ENCODE results near the gene AUTS2. TPM values are rescaled to one million over a fixed set of nuclear protein-coding genes. Genes with fewer than 3 reads are reported as not detected.

Gene AUTS2
- total RNA-seq, 6 donors from 2014 or later: 38.9 to 151 (median 55.8) TPM

DNA sequence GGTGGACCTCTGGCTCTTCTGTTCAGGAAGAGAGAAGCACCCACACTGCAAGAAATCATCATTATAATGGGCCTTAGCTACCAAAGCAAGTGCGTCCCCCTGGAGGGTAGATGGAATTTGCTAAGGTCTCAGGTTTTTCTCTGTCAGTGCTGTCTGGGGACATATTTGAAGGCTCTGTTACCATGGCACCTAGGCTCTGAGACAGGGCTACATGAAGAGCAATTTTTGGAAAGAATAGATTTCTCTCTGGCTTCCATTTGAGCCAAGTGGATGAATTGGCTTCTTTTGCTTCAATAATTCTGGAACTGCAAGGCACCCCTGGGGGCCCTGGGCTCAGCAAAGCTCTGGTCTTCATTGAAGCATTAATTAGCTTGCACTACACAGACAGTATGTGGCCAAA lies 1184.5 kb downstream of the AUTS2 start:
- H3K4me1 ChIP-seq: no peaks in the 10 kb centered on the region
- TF ChIP-seq, protein P1, sequence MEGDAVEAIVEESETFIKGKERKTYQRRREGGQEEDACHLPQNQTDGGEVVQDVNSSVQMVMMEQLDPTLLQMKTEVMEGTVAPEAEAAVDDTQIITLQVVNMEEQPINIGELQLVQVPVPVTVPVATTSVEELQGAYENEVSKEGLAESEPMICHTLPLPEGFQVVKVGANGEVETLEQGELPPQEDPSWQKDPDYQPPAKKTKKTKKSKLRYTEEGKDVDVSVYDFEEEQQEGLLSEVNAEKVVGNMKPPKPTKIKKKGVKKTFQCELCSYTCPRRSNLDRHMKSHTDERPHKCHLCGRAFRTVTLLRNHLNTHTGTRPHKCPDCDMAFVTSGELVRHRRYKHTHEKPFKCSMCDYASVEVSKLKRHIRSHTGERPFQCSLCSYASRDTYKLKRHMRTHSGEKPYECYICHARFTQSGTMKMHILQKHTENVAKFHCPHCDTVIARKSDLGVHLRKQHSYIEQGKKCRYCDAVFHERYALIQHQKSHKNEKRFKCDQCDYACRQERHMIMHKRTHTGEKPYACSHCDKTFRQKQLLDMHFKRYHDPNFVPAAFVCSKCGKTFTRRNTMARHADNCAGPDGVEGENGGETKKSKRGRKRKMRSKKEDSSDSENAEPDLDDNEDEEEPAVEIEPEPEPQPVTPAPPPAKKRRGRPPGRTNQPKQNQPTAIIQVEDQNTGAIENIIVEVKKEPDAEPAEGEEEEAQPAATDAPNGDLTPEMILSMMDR (IDR thresholded peaks at IDR 0.05): no peak
- TF ChIP-seq POLR2A (IDR thresholded peaks at IDR 0.05) (no peak), EP300 (IDR thresholded peaks at IDR 0.05) (no peak), POLR2AphosphoS5 (IDR thresholded peaks at IDR 0.05) (no peak)
- H3K27me3 ChIP-seq: no peaks in the 10 kb centered on the region
- no peak for DNase-seq
- H3K27ac ChIP-seq: no peak overlapping the region
- peaks cover 2 to 65% (median 35%) of the 10 kb centered on the region in 4 donors for H3K36me3 ChIP-seq
- no peak for ATAC-seq (ENCODE audit: low FRiP score in 2 of 2)
- no peak overlapping the region for H3K4me3 ChIP-seq
- no peaks in the 10 kb centered on the region for H3K9me3 ChIP-seq
- 100% methylated on average over 1 of the region's 1 CpG for WGBS, 2 donors

DNA sequence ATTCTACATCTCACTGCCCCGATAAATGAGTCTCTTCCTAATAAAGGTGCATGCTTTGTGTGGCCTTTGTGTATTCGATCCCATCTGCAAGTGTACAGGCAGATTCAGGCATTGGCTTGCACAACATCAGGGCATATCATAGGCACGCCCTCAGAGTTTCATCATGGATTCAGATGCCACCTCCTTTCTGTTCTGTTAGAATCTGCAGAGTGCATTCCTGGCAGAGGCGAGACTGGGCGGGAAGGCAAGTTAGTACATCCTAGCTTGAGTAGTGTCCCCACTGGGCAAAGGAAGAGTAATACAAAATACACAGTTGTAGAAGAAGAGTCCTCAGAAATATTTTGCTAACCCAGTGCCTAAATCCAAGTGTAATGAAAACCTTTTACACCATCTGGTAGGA lies 1187.2 kb downstream of the AUTS2 start:
- DNase-seq (no peak), ATAC-seq (ENCODE audit: low FRiP score in 2 of 2) (no peak)
- no peaks in the 10 kb centered on the region for H3K27me3 ChIP-seq
- TF ChIP-seq EP300 (IDR thresholded peaks at IDR 0.05): no peak
- TF ChIP-seq, protein P1 (IDR thresholded peaks at IDR 0.05): no peak
- H3K4me1 ChIP-seq: no peaks in the 10 kb centered on the region
- H3K27ac ChIP-seq: no peak overlapping the region
- WGBS, 2 donors: 91 to 95% methylated on average over 5 of the region's 5 CpGs
- H3K9me3 ChIP-seq: no peaks in the 10 kb centered on the region
- peaks cover 2 to 71% (median 45%) of the 10 kb centered on the region in 4 donors for H3K36me3 ChIP-seq
- H3K4me3 ChIP-seq: no peak overlapping the region

DNA sequence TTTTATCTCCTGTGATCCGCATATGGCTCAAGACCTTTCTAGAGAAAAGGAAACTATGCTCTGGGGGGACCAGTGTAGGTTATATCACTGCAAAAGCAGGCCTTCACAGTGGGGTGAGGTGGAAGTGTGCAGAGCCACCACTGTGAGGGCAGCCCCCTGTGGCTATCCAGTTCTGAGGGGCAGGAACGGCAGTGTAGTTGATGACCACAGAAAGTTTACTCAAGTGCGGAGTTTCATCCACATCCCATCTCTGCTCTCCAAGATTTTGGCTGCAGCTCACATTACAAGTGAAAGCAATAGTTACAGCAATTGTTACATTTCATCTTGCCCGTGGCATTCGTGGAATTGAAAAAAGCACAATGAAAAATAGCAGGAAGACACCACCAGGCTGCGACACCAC lies 1187.8 kb downstream of the AUTS2 start:
- DNase-seq (no peak), ATAC-seq (ENCODE audit: low FRiP score in 2 of 2) (no peak)
- H3K4me3 ChIP-seq: no peak overlapping the region
- no peaks in the 10 kb centered on the region for H3K9me3 ChIP-seq
- peaks cover 2 to 78% (median 48%) of the 10 kb centered on the region in 4 donors for H3K36me3 ChIP-seq
- no peaks in the 10 kb centered on the region for H3K4me1 ChIP-seq
- no peak for TF ChIP-seq POLR2A (IDR thresholded peaks at IDR 0.05)
- no peak for TF ChIP-seq POLR2AphosphoS5 (IDR thresholded peaks at IDR 0.05)
- WGBS, 2 donors: 90% methylated on average over 6 of the region's 6 CpGs
- H3K27me3 ChIP-seq: no peaks in the 10 kb centered on the region
- H3K27ac ChIP-seq: no peak overlapping the region

DNA sequence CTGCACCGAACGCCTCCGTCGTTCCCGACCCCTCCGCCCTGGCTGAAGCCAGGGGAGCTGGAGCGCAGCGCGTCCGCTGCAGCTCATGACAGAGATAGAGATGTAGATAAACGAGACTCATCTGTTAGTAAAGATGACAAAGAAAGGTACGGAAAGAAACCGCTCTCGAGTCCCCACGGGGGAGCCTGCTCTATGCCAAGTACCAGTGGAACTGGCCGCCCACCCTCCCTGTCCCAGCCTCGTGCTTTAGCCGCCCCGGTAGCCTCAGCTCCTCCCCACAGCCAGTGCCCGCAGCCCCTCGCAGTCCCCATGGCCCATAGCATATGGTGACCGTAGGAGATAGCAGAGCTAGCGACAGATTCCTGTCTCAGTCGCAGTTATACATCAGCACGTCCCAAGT lies 1189.0 kb downstream of the AUTS2 start:
- WGBS, 2 donors: 91% methylated on average over 25 of the region's 25 CpGs
- no peak for ATAC-seq (ENCODE audit: low FRiP score in 2 of 2)

DNA sequence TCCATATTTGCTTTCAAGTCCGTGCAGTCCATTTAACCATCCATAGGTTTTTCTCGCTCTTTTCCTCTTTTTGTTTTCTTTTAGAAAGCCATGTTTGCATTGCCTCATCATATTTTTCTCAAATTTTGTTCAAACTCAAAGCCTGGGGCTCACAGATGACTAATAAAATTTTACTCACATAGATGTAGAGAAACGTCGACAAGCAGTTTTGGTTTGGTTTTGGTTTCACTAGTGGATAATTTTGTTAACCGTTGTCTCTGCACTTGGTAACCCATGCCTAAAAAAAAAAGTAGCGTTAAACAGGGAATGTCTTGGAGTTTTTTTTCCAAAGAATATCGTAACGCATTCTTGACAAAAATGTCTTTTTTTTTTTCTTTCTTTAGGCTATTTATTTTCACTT lies 1189.5 kb downstream of the AUTS2 start:
- no peak overlapping the region for H3K27ac ChIP-seq
- no peaks in the 10 kb centered on the region for H3K27me3 ChIP-seq
- H3K9me3 ChIP-seq: no peaks in the 10 kb centered on the region
- ATAC-seq (ENCODE audit: low FRiP score in 2 of 2) (no peak), DNase-seq (no peak)
- no peaks in the 10 kb centered on the region for H3K4me1 ChIP-seq
- TF ChIP-seq, protein P1 (IDR thresholded peaks at IDR 0.05): no peak
- no peak for TF ChIP-seq POLR2AphosphoS5 (IDR thresholded peaks at IDR 0.05)
- no peak for TF ChIP-seq EP300 (IDR thresholded peaks at IDR 0.05)
- no peak for TF ChIP-seq POLR2A (IDR thresholded peaks at IDR 0.05)
- 90 to 93% methylated on average over 8 of the region's 8 CpGs for WGBS, 2 donors
- H3K36me3 ChIP-seq: peaks cover 2 to 75% (median 47%) of the 10 kb centered on the region in 4 donors
- H3K4me3 ChIP-seq: no peak overlapping the region

More for the DNA sequence above, 1189.0 kb downstream of the AUTS2 start:
- peak in 1 of 2 donors; percentile 60 for DNase-seq
- Histone ChIP-seq H3K4me3 (no peak overlapping the region), H3K36me3 (peaks cover 2 to 77% (median 49%) of the 10 kb centered on the region in 4 donors), H3K9me3 (no peaks in the 10 kb centered on the region), H3K27ac (no peak overlapping the region), H3K4me1 (no peaks in the 10 kb centered on the region), H3K27me3 (no peaks in the 10 kb centered on the region)
- no peak for TF ChIP-seq EP300 (IDR thresholded peaks at IDR 0.05)
- TF ChIP-seq POLR2A (IDR thresholded peaks at IDR 0.05): no peak
- no peak for TF ChIP-seq POLR2AphosphoS5 (IDR thresholded peaks at IDR 0.05)
- TF ChIP-seq, protein P1 (IDR thresholded peaks at IDR 0.05): no peak
